ENCODE data around the gene AHNAK2. TPM values are rescaled to one million over a fixed set of nuclear protein-coding genes. Genes with fewer than 3 reads are reported as not detected.
A peak's percentile ranks its signal among the peaks of the same experiment; 100 is the strongest.
"Not testable (repeated sequence)": the region's sequence is repeated elsewhere in the genome, so short reads cannot be mapped to it uniquely, and the experiment has no call there.

AHNAK2 gene
- total and polyA plus RNA-seq, 4 experiments from 2014 or later, result 0.06 to 0.15 TPM; not detected in 2

DNA sequence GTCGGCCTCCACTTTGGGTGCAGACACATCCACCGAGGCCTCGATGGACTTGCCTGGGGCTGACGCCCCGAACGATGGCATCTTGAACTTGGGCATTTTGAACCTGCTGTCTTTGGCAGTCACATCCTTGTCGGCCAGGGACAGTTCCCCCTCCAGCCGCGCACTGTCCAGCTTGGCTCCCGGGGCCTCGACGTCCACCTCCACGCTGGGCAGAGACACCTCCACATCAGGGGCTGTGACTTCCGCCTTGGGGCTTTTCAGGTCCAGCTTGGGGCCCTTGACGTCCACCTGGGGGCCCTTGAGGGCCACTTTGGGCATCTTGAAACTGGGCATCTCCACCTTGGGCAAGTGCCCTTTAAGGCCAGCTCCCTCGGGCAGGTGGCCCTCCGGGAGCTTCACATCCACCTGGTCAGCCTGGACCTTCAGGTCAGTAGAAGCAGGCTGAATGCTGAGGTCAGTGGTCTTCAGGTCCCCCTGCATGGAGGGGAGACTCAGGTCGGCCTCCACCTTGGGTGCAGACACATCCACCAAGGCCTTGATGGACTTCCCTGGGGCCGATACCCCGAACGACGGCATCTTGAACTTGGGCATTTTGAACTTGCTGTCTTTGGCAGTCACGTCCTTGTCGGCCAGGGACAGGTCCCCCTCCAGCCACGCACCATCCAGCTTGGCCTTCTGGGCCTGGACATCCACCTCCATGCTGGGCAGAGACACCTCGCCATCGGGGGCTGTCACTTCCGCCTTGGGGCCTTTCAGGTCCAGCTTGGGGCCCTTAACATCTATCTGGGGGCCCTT, 26.1 kb downstream of the AHNAK2 start:
- peaks cover 7 to 11% of the 10 kb centered on the region in 2 donors for H3K27me3 Mint-ChIP-seq
- CTCF ChIA-PET (ENCODE audit: partially characterized antibody), result not testable (repeated sequence)

DNA sequence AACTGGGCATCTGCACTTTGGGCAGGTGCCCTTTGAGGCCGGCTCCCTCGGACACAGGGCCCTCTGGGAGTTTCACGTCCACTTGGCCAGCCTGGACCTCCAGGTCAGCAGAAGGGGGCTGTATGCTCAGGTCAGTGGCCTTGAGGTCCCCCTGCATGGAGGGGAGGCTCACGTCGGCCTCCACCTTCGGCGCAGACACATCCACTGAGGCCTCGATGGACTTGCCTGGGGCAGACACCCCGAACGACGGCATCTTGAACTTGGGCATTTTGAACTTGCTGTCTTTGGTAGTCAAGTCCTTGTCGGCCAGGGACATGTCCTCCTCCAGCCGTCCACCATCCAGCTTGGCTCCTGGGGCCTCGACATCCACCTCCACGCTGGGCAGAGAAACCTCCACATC, 27.5 kb downstream of the AHNAK2 start:
- intact Hi-C loops (cut with micrococcal nuclease); CTCF ChIA-PET (ENCODE audit: partially characterized antibody); H3K36me3 ChIP-seq (ENCODE audit: insufficient read depth, low read length); H3K27ac Mint-ChIP-seq; H3K27ac ChIP-seq (ENCODE audit: low read depth, low read length); H3K27me3 ChIP-seq (ENCODE audit: insufficient read depth, low read length); H3K9me3 Mint-ChIP-seq; POLR2A ChIA-PET (ENCODE audit: partially characterized antibody); H3K4me3 Mint-ChIP-seq; H3K4me3 ChIP-seq (ENCODE audit: low read length in 2 of 2); H3K4me1 ChIP-seq (ENCODE audit: insufficient read depth, low read length); H3K9me3 ChIP-seq (ENCODE audit: control insufficient read depth in 1 of 2, low read length in 2 of 2); H3K36me3 Mint-ChIP-seq; DNase-seq; H3K27me3 Mint-ChIP-seq; H3K4me1 Mint-ChIP-seq: not testable (repeated sequence)

More for the DNA sequence above, 26.1 kb downstream of the AHNAK2 start:
- POLR2A ChIA-PET (ENCODE audit: partially characterized antibody); H3K9me3 Mint-ChIP-seq; H3K4me1 ChIP-seq (ENCODE audit: insufficient read depth, low read length); H3K27ac ChIP-seq (ENCODE audit: low read depth, low read length); H3K4me1 Mint-ChIP-seq; H3K9me3 ChIP-seq (ENCODE audit: control insufficient read depth in 1 of 2, low read length in 2 of 2); intact Hi-C loops (cut with micrococcal nuclease); DNase-seq; H3K4me3 ChIP-seq (ENCODE audit: low read length in 2 of 2); H3K36me3 Mint-ChIP-seq; H3K36me3 ChIP-seq (ENCODE audit: insufficient read depth, low read length); H3K27me3 ChIP-seq (ENCODE audit: insufficient read depth, low read length); H3K4me3 Mint-ChIP-seq: not testable (repeated sequence)
- peak overlapping the region in 1 of 7 donors; percentile 29 for H3K27ac Mint-ChIP-seq

- Histone ChIP-seq H3K4me1 (ENCODE audit: insufficient read depth, low read length) (no peaks in the 10 kb centered on the region), H3K27ac (ENCODE audit: low read depth, low read length) (no peak overlapping the region), H3K27me3 (ENCODE audit: insufficient read depth, low read length) (no peaks in the 10 kb centered on the region), H3K4me3 (ENCODE audit: low read length in 2 of 2) (no peak overlapping the region), H3K36me3 (ENCODE audit: insufficient read depth, low read length) (no peaks in the 10 kb centered on the region), H3K9me3 (ENCODE audit: control insufficient read depth in 1 of 2, low read length in 2 of 2) (no peaks in the 10 kb centered on the region)
- Mint-ChIP-seq H3K4me3 (no peak overlapping the region), H3K27ac (no peak overlapping the region), H3K4me1 (no peaks in the 10 kb centered on the region), H3K27me3 (peaks cover 0 to 7% of the 10 kb centered on the region in 2 donors), H3K36me3 (no peaks in the 10 kb centered on the region), H3K9me3 (no peaks in the 10 kb centered on the region)
- no peak for DNase-seq
- CTCF ChIA-PET (ENCODE audit: partially characterized antibody), result no interaction called here
- intact Hi-C loops (cut with micrococcal nuclease), result no loop called here
- POLR2A ChIA-PET (ENCODE audit: partially characterized antibody), result no interaction called here
Observed at GRCh38 chr14:104950021-104950420, 28.2 kb downstream of the AHNAK2 start.

GRCh38 chr14:104949406-104949955, 28.7 kb downstream of the AHNAK2 start:
- H3K27me3 ChIP-seq (ENCODE audit: insufficient read depth, low read length); DNase-seq; H3K27ac ChIP-seq (ENCODE audit: low read depth, low read length); H3K9me3 Mint-ChIP-seq; H3K4me1 Mint-ChIP-seq; H3K36me3 ChIP-seq (ENCODE audit: insufficient read depth, low read length); H3K4me3 Mint-ChIP-seq; H3K4me1 ChIP-seq (ENCODE audit: insufficient read depth, low read length); H3K36me3 Mint-ChIP-seq; H3K4me3 ChIP-seq (ENCODE audit: low read length in 2 of 2); H3K9me3 ChIP-seq (ENCODE audit: control insufficient read depth in 1 of 2, low read length in 2 of 2); H3K27me3 Mint-ChIP-seq; POLR2A ChIA-PET (ENCODE audit: partially characterized antibody); CTCF ChIA-PET (ENCODE audit: partially characterized antibody); intact Hi-C loops (cut with micrococcal nuclease); H3K27ac Mint-ChIP-seq: not testable (repeated sequence)

DNA sequence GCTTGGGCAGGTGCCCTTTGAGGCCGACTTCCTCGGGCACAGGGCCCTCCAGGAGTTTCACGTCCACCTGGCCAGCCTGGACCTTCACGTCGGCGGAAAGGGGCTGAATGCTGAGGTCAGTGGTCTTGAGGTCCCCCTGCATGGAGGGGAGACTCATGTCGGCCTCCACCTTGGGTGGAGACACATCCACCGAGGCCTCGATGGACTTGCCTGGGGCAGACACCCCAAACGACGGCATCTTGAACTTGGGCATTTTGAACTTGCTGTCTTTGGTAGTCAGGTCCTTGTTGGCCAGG, 29.5 kb downstream of the AHNAK2 start:
- Mint-ChIP-seq H3K4me1 (no peaks in the 10 kb centered on the region), H3K27me3 (peaks cover 0 to 4% of the 10 kb centered on the region in 2 donors), H3K27ac (no peak overlapping the region), H3K9me3 (no peaks in the 10 kb centered on the region), H3K36me3 (no peaks in the 10 kb centered on the region), H3K4me3 (no peak overlapping the region)
- ChIA-PET CTCF (ENCODE audit: partially characterized antibody) (no interaction called here), POLR2A (ENCODE audit: partially characterized antibody) (no interaction called here)
- no peak for DNase-seq
- Histone ChIP-seq H3K27ac (ENCODE audit: low read depth, low read length) (no peak overlapping the region), H3K9me3 (ENCODE audit: control insufficient read depth in 1 of 2, low read length in 2 of 2) (no peaks in the 10 kb centered on the region), H3K27me3 (ENCODE audit: insufficient read depth, low read length) (no peaks in the 10 kb centered on the region), H3K4me3 (ENCODE audit: low read length in 2 of 2) (no peak overlapping the region), H3K4me1 (ENCODE audit: insufficient read depth, low read length) (no peaks in the 10 kb centered on the region), H3K36me3 (ENCODE audit: insufficient read depth, low read length) (no peaks in the 10 kb centered on the region)
- intact Hi-C loops (cut with micrococcal nuclease), result no loop called here

DNA sequence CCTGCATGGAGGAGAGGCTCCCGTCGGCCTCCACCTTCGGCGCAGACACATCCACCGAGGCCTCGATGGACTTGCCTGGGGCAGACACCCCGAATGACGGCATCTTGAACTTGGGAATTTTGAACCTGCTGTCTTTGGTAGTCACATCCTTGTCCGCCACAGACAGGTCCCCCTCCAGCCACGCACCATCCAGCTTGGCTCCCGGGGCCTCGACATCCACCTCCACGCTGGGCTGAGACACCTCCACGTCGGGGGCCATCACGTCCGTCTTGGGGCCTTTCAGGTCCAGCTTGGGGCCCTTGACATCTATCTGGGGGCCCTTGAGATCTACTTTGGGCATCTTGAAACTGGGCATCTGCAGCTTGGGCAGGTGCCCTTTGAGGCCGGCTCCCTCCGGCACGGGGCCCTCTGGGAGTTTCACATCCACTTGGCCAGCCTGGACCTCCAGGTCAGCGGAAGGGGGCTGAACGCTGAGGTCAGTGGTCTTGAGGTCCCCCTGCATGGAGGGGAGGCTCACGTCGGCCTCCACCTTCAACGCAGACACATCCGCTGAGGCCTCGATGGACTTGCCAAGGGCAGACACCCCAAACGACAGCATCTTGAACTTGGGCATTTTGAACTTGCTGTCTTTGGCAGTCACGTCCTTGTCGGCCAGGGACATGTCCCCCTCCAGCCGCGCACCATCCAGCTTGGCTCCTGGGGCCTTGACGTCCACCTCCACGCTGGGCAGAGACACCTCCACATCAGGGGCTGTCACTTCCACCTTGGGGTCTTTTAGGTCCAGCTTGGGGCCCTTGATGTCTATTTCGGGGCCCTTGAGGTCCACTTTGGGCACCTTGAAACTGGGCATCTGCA, 30.1 kb downstream of the AHNAK2 start:
- not testable (repeated sequence) for H3K4me3 Mint-ChIP-seq; H3K27ac ChIP-seq (ENCODE audit: low read depth, low read length)

DNA sequence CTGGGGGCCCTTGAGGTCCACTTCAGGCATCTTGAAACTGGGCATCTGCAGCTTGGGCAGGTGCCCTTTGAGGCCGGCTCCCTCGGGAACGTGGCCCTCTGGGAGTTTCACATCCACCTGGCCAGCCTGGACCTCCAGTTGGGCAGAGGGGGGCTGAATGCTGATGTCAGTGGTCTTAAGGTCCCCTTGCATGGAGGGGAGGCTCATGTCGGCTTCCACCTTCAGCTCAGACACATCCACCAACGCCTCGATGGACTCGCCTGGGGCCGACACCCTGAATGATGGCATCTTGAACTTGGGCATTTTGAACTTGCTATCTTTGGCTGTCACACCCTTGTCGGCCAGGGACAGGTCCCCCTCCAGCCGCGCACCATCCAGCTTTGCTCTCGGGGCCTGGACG, 31.0 kb downstream of the AHNAK2 start:
- CTCF ChIA-PET (ENCODE audit: partially characterized antibody); H3K27ac ChIP-seq (ENCODE audit: low read depth, low read length); H3K27ac Mint-ChIP-seq; H3K27me3 Mint-ChIP-seq; H3K4me3 ChIP-seq (ENCODE audit: low read length in 2 of 2); H3K27me3 ChIP-seq (ENCODE audit: insufficient read depth, low read length); H3K9me3 ChIP-seq (ENCODE audit: control insufficient read depth in 1 of 2, low read length in 2 of 2); POLR2A ChIA-PET (ENCODE audit: partially characterized antibody); H3K9me3 Mint-ChIP-seq; DNase-seq; H3K36me3 Mint-ChIP-seq; H3K4me1 ChIP-seq (ENCODE audit: insufficient read depth, low read length); H3K4me1 Mint-ChIP-seq; H3K36me3 ChIP-seq (ENCODE audit: insufficient read depth, low read length); intact Hi-C loops (cut with micrococcal nuclease); H3K4me3 Mint-ChIP-seq: not testable (repeated sequence)

More for the DNA sequence above, 30.1 kb downstream of the AHNAK2 start:
- H3K27me3 ChIP-seq (ENCODE audit: insufficient read depth, low read length); H3K27me3 Mint-ChIP-seq; H3K36me3 Mint-ChIP-seq; CTCF ChIA-PET (ENCODE audit: partially characterized antibody); intact Hi-C loops (cut with micrococcal nuclease); H3K4me1 ChIP-seq (ENCODE audit: insufficient read depth, low read length); H3K4me3 ChIP-seq (ENCODE audit: low read length in 2 of 2); H3K9me3 ChIP-seq (ENCODE audit: control insufficient read depth in 1 of 2, low read length in 2 of 2); H3K36me3 ChIP-seq (ENCODE audit: insufficient read depth, low read length); DNase-seq; H3K4me1 Mint-ChIP-seq; POLR2A ChIA-PET (ENCODE audit: partially characterized antibody); H3K9me3 Mint-ChIP-seq; H3K27ac Mint-ChIP-seq: not testable (repeated sequence)
